ENCODE results near the gene MTHFD1.

The MTHFD1 gene

GRCh38 chr14:64410084-64410774, 22.1 kb downstream of the MTHFD1 start:
- peaks cover 43% of the 10 kb centered on the region for H3K36me3 ChIP-seq (ENCODE audit: control insufficient read depth, low read depth, low read length)
- no peaks in the 10 kb centered on the region for H3K4me1 ChIP-seq (ENCODE audit: control insufficient read depth, low read depth, low read length)
- H3K4me3 ChIP-seq (ENCODE audit: low read length): no peak overlapping the region
- H3K9me3 ChIP-seq (ENCODE audit: control insufficient read depth, low read depth, low read length): no peaks in the 10 kb centered on the region
- H3K27me3 ChIP-seq (ENCODE audit: control insufficient read depth, insufficient read depth, low read length): no peaks in the 10 kb centered on the region
- no peak overlapping the region for H3K9ac ChIP-seq (ENCODE audit: low read length)
- no peak overlapping the region for H3K27ac ChIP-seq (ENCODE audit: low read length)

GRCh38 chr14:64411001-64411400, 22.8 kb downstream of the MTHFD1 start:
- H3K36me3 ChIP-seq (ENCODE audit: control insufficient read depth, low read depth, low read length): peaks cover 46% of the 10 kb centered on the region
- no peak overlapping the region for H3K9ac ChIP-seq (ENCODE audit: low read length)
- no peaks in the 10 kb centered on the region for H3K9me3 ChIP-seq (ENCODE audit: control insufficient read depth, low read depth, low read length)
- no peaks in the 10 kb centered on the region for H3K27me3 ChIP-seq (ENCODE audit: control insufficient read depth, insufficient read depth, low read length)
- no peaks in the 10 kb centered on the region for H3K4me1 ChIP-seq (ENCODE audit: control insufficient read depth, low read depth, low read length)
- H3K27ac ChIP-seq (ENCODE audit: low read length): no peak overlapping the region
- no peak overlapping the region for H3K4me3 ChIP-seq (ENCODE audit: low read length)

GRCh38 chr14:64412237-64412636, 24.1 kb downstream of the MTHFD1 start:
- Histone ChIP-seq H3K36me3 (ENCODE audit: control insufficient read depth, low read depth, low read length) (peaks cover 58% of the 10 kb centered on the region), H3K9me3 (ENCODE audit: control insufficient read depth, low read depth, low read length) (no peaks in the 10 kb centered on the region), H3K4me1 (ENCODE audit: control insufficient read depth, low read depth, low read length) (no peaks in the 10 kb centered on the region), H3K9ac (ENCODE audit: low read length) (no peak overlapping the region), H3K4me3 (ENCODE audit: low read length) (no peak overlapping the region), H3K27me3 (ENCODE audit: control insufficient read depth, insufficient read depth, low read length) (no peaks in the 10 kb centered on the region), H3K27ac (ENCODE audit: low read length) (no peak overlapping the region)

- H3K27ac ChIP-seq (ENCODE audit: low read length): no peak overlapping the region
- no peaks in the 10 kb centered on the region for H3K9me3 ChIP-seq (ENCODE audit: control insufficient read depth, low read depth, low read length)
- no peak overlapping the region for H3K9ac ChIP-seq (ENCODE audit: low read length)
- peaks cover 81% of the 10 kb centered on the region for H3K36me3 ChIP-seq (ENCODE audit: control insufficient read depth, low read depth, low read length)
- H3K4me3 ChIP-seq (ENCODE audit: low read length): no peak overlapping the region
- H3K27me3 ChIP-seq (ENCODE audit: control insufficient read depth, insufficient read depth, low read length): no peaks in the 10 kb centered on the region
- no peaks in the 10 kb centered on the region for H3K4me1 ChIP-seq (ENCODE audit: control insufficient read depth, low read depth, low read length)
Measured at GRCh38 chr14:64416348-64416932, 28.3 kb downstream of the MTHFD1 start.

GRCh38 chr14:64417055-64417770, 29.1 kb downstream of the MTHFD1 start:
- Histone ChIP-seq H3K36me3 (ENCODE audit: control insufficient read depth, low read depth, low read length) (peaks cover 79% of the 10 kb centered on the region), H3K9me3 (ENCODE audit: control insufficient read depth, low read depth, low read length) (no peaks in the 10 kb centered on the region), H3K4me3 (ENCODE audit: low read length) (no peak overlapping the region), H3K27ac (ENCODE audit: low read length) (no peak overlapping the region), H3K9ac (ENCODE audit: low read length) (no peak overlapping the region), H3K27me3 (ENCODE audit: control insufficient read depth, insufficient read depth, low read length) (no peaks in the 10 kb centered on the region), H3K4me1 (ENCODE audit: control insufficient read depth, low read depth, low read length) (no peaks in the 10 kb centered on the region)

- H3K27me3 ChIP-seq (ENCODE audit: control insufficient read depth, insufficient read depth, low read length): no peaks in the 10 kb centered on the region
- no peak overlapping the region for H3K27ac ChIP-seq (ENCODE audit: low read length)
- no peaks in the 10 kb centered on the region for H3K9me3 ChIP-seq (ENCODE audit: control insufficient read depth, low read depth, low read length)
- peaks cover 82% of the 10 kb centered on the region for H3K36me3 ChIP-seq (ENCODE audit: control insufficient read depth, low read depth, low read length)
- no peak overlapping the region for H3K4me3 ChIP-seq (ENCODE audit: low read length)
- no peaks in the 10 kb centered on the region for H3K4me1 ChIP-seq (ENCODE audit: control insufficient read depth, low read depth, low read length)
- no peak overlapping the region for H3K9ac ChIP-seq (ENCODE audit: low read length)
Measured at GRCh38 chr14:64417771-64418125, 29.6 kb downstream of the MTHFD1 start.

- Histone ChIP-seq H3K9ac (ENCODE audit: low read length) (no peak overlapping the region), H3K36me3 (ENCODE audit: control insufficient read depth, low read depth, low read length) (peaks cover 76% of the 10 kb centered on the region), H3K9me3 (ENCODE audit: control insufficient read depth, low read depth, low read length) (no peaks in the 10 kb centered on the region), H3K27ac (ENCODE audit: low read length) (no peak overlapping the region), H3K4me3 (ENCODE audit: low read length) (no peak overlapping the region), H3K4me1 (ENCODE audit: control insufficient read depth, low read depth, low read length) (no peaks in the 10 kb centered on the region), H3K27me3 (ENCODE audit: control insufficient read depth, insufficient read depth, low read length) (no peaks in the 10 kb centered on the region)
Measured at GRCh38 chr14:64419003-64419402, 30.9 kb downstream of the MTHFD1 start.

GRCh38 chr14:64421166-64421565, 33.0 kb downstream of the MTHFD1 start:
- Histone ChIP-seq H3K27me3 (ENCODE audit: control insufficient read depth, insufficient read depth, low read length) (no peaks in the 10 kb centered on the region), H3K4me3 (ENCODE audit: low read length) (no peak overlapping the region), H3K9ac (ENCODE audit: low read length) (no peak overlapping the region), H3K27ac (ENCODE audit: low read length) (no peak overlapping the region), H3K4me1 (ENCODE audit: control insufficient read depth, low read depth, low read length) (no peaks in the 10 kb centered on the region), H3K9me3 (ENCODE audit: control insufficient read depth, low read depth, low read length) (no peaks in the 10 kb centered on the region), H3K36me3 (ENCODE audit: control insufficient read depth, low read depth, low read length) (peaks cover 81% of the 10 kb centered on the region)

- Histone ChIP-seq H3K27me3 (ENCODE audit: control insufficient read depth, insufficient read depth, low read length) (no peaks in the 10 kb centered on the region), H3K9me3 (ENCODE audit: control insufficient read depth, low read depth, low read length) (no peaks in the 10 kb centered on the region), H3K36me3 (ENCODE audit: control insufficient read depth, low read depth, low read length) (peaks cover 81% of the 10 kb centered on the region), H3K9ac (ENCODE audit: low read length) (no peak overlapping the region), H3K4me3 (ENCODE audit: low read length) (no peak overlapping the region), H3K27ac (ENCODE audit: low read length) (no peak overlapping the region), H3K4me1 (ENCODE audit: control insufficient read depth, low read depth, low read length) (no peaks in the 10 kb centered on the region)
Measured at GRCh38 chr14:64422005-64422404, 33.9 kb downstream of the MTHFD1 start.

GRCh38 chr14:64422756-64423155, 34.6 kb downstream of the MTHFD1 start:
- Histone ChIP-seq H3K27me3 (ENCODE audit: control insufficient read depth, insufficient read depth, low read length) (no peaks in the 10 kb centered on the region), H3K9ac (ENCODE audit: low read length) (no peak overlapping the region), H3K36me3 (ENCODE audit: control insufficient read depth, low read depth, low read length) (peaks cover 81% of the 10 kb centered on the region), H3K27ac (ENCODE audit: low read length) (no peak overlapping the region), H3K4me1 (ENCODE audit: control insufficient read depth, low read depth, low read length) (no peaks in the 10 kb centered on the region), H3K4me3 (ENCODE audit: low read length) (no peak overlapping the region), H3K9me3 (ENCODE audit: control insufficient read depth, low read depth, low read length) (no peaks in the 10 kb centered on the region)

GRCh38 chr14:64423987-64424386, 35.8 kb downstream of the MTHFD1 start:
- Histone ChIP-seq H3K4me3 (ENCODE audit: low read length) (no peak overlapping the region), H3K9ac (ENCODE audit: low read length) (no peak overlapping the region), H3K4me1 (ENCODE audit: control insufficient read depth, low read depth, low read length) (no peaks in the 10 kb centered on the region), H3K27ac (ENCODE audit: low read length) (no peak overlapping the region), H3K36me3 (ENCODE audit: control insufficient read depth, low read depth, low read length) (peaks cover 83% of the 10 kb centered on the region), H3K9me3 (ENCODE audit: control insufficient read depth, low read depth, low read length) (no peaks in the 10 kb centered on the region), H3K27me3 (ENCODE audit: control insufficient read depth, insufficient read depth, low read length) (no peaks in the 10 kb centered on the region)

- H3K9ac ChIP-seq (ENCODE audit: low read length): no peak overlapping the region
- H3K27ac ChIP-seq (ENCODE audit: low read length): no peak overlapping the region
- peaks cover 88% of the 10 kb centered on the region for H3K36me3 ChIP-seq (ENCODE audit: control insufficient read depth, low read depth, low read length)
- H3K9me3 ChIP-seq (ENCODE audit: control insufficient read depth, low read depth, low read length): no peaks in the 10 kb centered on the region
- H3K4me3 ChIP-seq (ENCODE audit: low read length): no peak overlapping the region
- H3K27me3 ChIP-seq (ENCODE audit: control insufficient read depth, insufficient read depth, low read length): no peaks in the 10 kb centered on the region
- H3K4me1 ChIP-seq (ENCODE audit: control insufficient read depth, low read depth, low read length): no peaks in the 10 kb centered on the region
Measured at GRCh38 chr14:64434528-64434927, 46.4 kb downstream of the MTHFD1 start.

All from iPS-18a (cell line).